Liver (tissue), 3 donors: ENCODE data around the gene CACNB1.

Source experiments
- ATF3 ChIP-seq: IDR thresholded peaks from 2 replicates; pipeline ENCODE4 v1.6.1; 2016; ENCODE audit warnings: antibody characterized with exemption
- CTCF ChIP-seq: fragments of 150-350 bp; IDR thresholded peaks from 2 replicates; pipeline ENCODE4 v1.5.1; 2017; ENCODE audit warnings: improper control_type of control experiment, low read depth, low read length; ENCODE audit not compliant: missing input control
- GABPA ChIP-seq, 2 donors: IDR thresholded peaks in 1 of 2; conservative IDR thresholded peaks in 1 of 2; 2 replicates each; pipeline ENCODE4 v1.6.1; 2016; ENCODE audit warnings: antibody characterized with exemption in 2 of 2, mild to moderate bottlenecking in 1 of 2, moderate library complexity in 1 of 2
- HNF4A ChIP-seq, 2 donors: conservative IDR thresholded peaks; 2 replicates each; pipeline ENCODE4 v1.6.1; 2016; ENCODE audit warnings: antibody characterized with exemption in 2 of 2, mild to moderate bottlenecking in 2 of 2
- JUND ChIP-seq, 2 donors: IDR thresholded peaks; 2 replicates each; pipeline ENCODE4 v1.6.1; 2016; ENCODE audit warnings: antibody characterized with exemption in 2 of 2
- RAD21 ChIP-seq, 2 donors: IDR thresholded peaks; 2 replicates each; pipeline ENCODE4 v1.6.1; 2016; ENCODE audit warnings: antibody characterized with exemption in 2 of 2, mild to moderate bottlenecking in 2 of 2
- RXRA ChIP-seq, 2 donors: IDR thresholded peaks; 2 replicates each; pipeline ENCODE4 v1.6.1; 2017 to 2018; ENCODE audit warnings: antibody characterized with exemption in 2 of 2, mild to moderate bottlenecking in 1 of 2
- SP1 ChIP-seq: IDR thresholded peaks from 2 replicates; pipeline ENCODE4 v1.6.1; 2018; ENCODE audit warnings: antibody characterized with exemption, mild to moderate bottlenecking
- TAF1 ChIP-seq: conservative IDR thresholded peaks from 2 replicates; pipeline ENCODE4 v1.6.1; 2016; ENCODE audit warnings: antibody characterized with exemption, mild to moderate bottlenecking
- YY1 ChIP-seq: IDR thresholded peaks from 2 replicates; pipeline ENCODE4 v1.6.1; 2016; ENCODE audit warnings: antibody characterized with exemption, mild to moderate bottlenecking
- TF ChIP-seq, protein P1 (sequence below): IDR thresholded peaks from 2 replicates; pipeline ENCODE4 v1.6.1; 2016; ENCODE audit warnings: antibody characterized with exemption
- TF ChIP-seq, protein P2 (sequence below): IDR thresholded peaks from 2 replicates; pipeline ENCODE4 v1.6.1; 2016; ENCODE audit warnings: antibody characterized with exemption, mild to moderate bottlenecking
- donor health status: healthy.
- donor health status: healthy.

DNA sequence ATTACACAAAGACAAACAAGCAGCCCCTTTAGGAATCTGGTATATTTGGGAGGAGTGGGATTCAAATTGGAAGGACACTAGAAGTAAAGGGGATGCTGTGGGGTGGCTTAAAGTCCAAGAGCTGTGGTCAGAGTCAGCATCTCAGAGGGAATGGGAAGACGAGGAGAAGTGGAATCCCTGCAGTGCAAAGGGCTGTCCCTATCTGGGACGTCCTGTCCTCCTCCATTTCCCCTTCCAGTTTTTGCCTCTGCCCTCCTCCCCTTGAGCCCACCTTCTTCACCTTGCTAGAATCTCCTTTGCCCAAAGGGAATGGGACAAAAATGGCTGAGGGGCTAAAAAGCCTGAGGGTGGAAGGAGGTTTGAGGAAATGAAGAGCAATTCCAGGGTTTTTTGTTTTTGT, 41.8 kb downstream of the CACNB1 start:
- TF ChIP-seq, protein P1, sequence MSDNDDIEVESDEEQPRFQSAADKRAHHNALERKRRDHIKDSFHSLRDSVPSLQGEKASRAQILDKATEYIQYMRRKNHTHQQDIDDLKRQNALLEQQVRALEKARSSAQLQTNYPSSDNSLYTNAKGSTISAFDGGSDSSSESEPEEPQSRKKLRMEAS = no peak
- no peak for TF ChIP-seq JUND (IDR thresholded peaks at IDR 0.05)
- TF ChIP-seq CTCF = no peak
- TF ChIP-seq SP1 = no peak
- TF ChIP-seq ATF3 = no peak
- no peak for TF ChIP-seq YY1
- TF ChIP-seq, protein P2, sequence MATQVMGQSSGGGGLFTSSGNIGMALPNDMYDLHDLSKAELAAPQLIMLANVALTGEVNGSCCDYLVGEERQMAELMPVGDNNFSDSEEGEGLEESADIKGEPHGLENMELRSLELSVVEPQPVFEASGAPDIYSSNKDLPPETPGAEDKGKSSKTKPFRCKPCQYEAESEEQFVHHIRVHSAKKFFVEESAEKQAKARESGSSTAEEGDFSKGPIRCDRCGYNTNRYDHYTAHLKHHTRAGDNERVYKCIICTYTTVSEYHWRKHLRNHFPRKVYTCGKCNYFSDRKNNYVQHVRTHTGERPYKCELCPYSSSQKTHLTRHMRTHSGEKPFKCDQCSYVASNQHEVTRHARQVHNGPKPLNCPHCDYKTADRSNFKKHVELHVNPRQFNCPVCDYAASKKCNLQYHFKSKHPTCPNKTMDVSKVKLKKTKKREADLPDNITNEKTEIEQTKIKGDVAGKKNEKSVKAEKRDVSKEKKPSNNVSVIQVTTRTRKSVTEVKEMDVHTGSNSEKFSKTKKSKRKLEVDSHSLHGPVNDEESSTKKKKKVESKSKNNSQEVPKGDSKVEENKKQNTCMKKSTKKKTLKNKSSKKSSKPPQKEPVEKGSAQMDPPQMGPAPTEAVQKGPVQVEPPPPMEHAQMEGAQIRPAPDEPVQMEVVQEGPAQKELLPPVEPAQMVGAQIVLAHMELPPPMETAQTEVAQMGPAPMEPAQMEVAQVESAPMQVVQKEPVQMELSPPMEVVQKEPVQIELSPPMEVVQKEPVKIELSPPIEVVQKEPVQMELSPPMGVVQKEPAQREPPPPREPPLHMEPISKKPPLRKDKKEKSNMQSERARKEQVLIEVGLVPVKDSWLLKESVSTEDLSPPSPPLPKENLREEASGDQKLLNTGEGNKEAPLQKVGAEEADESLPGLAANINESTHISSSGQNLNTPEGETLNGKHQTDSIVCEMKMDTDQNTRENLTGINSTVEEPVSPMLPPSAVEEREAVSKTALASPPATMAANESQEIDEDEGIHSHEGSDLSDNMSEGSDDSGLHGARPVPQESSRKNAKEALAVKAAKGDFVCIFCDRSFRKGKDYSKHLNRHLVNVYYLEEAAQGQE = no peak
- no peak for TF ChIP-seq RXRA (IDR thresholded peaks at IDR 0.05)
- no peak for TF ChIP-seq RAD21 (IDR thresholded peaks at IDR 0.05)
- TF ChIP-seq TAF1 = no peak
- TF ChIP-seq GABPA (IDR thresholded peaks at IDR 0.05 in 1 of 2, conservative IDR thresholded peaks at IDR 0.05 in 1 of 2) = no peak
- no peak for TF ChIP-seq HNF4A (conservative IDR thresholded peaks at IDR 0.05)
